A673 (cell line): Measurements from ENCODE around the gene RASSF1.

Source experiments
- EZH2 ChIP-seq: fragments of 200-600 bp; sonication (generic); IDR thresholded peaks from 2 replicates; pipeline ENCODE4 v1.6.1; 2017; ENCODE audit warnings: borderline replicate concordance, low read depth, mild to moderate bottlenecking, mixed read lengths, antibody characterized with exemption, low read length; ENCODE audit not compliant: poor library complexity, severe bottlenecking
- TF ChIP-seq, protein P1 (sequence below): fragments of 300-800, 200-600 bp; sonication (generic); conservative IDR thresholded peaks from 2 replicates; pipeline ENCODE4 v1.5.1; 2017; ENCODE audit warnings: low read depth, mild to moderate bottlenecking, antibody characterized with exemption, low read length, moderate library complexity, mixed read lengths

GRCh38 chr3:50364573-50365079 lies 24.0 kb upstream of the RASSF1 start:
- TF ChIP-seq, protein P1, sequence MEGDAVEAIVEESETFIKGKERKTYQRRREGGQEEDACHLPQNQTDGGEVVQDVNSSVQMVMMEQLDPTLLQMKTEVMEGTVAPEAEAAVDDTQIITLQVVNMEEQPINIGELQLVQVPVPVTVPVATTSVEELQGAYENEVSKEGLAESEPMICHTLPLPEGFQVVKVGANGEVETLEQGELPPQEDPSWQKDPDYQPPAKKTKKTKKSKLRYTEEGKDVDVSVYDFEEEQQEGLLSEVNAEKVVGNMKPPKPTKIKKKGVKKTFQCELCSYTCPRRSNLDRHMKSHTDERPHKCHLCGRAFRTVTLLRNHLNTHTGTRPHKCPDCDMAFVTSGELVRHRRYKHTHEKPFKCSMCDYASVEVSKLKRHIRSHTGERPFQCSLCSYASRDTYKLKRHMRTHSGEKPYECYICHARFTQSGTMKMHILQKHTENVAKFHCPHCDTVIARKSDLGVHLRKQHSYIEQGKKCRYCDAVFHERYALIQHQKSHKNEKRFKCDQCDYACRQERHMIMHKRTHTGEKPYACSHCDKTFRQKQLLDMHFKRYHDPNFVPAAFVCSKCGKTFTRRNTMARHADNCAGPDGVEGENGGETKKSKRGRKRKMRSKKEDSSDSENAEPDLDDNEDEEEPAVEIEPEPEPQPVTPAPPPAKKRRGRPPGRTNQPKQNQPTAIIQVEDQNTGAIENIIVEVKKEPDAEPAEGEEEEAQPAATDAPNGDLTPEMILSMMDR, result no peak
- TF ChIP-seq EZH2, result no peak
